DND-41 (cell line): ENCODE results near the gene TRAF2.

Experiments used
- ATAC-seq: fragments of 200-7000 bp; cut with Tn5 transposase; 3 replicates; pipeline ENCODE4 v1.9.1; 2021; ENCODE audit warnings: low read depth; ENCODE audit not compliant: insufficient read depth
- DNase-seq: peaks from one replicate; pipeline ENCODE4 v3.0.0-alpha.2; 2020
- H2AFZ ChIP-seq: 2 replicates; pipeline ENCODE4 v1.6.0; 2012; ENCODE audit warnings: low read depth, low read length
- H3K27ac ChIP-seq: 2 replicates; pipeline ENCODE4 v1.5.1; 2012; ENCODE audit warnings: low read length, inconsistent platforms
- H3K27me3 ChIP-seq: fragments of 200-600 bp; sonication (generic); 2 replicates; pipeline ENCODE4 v1.6.0; 2012; ENCODE audit warnings: low read length, mild to moderate bottlenecking, inconsistent platforms; ENCODE audit not compliant: insufficient read depth, poor library complexity
- H3K36me3 ChIP-seq: 2 replicates; pipeline ENCODE4 v1.5.1; 2012; ENCODE audit warnings: low read length, inconsistent platforms; ENCODE audit not compliant: insufficient read depth
- H3K4me1 ChIP-seq: 2 replicates; pipeline ENCODE4 v1.5.1; 2012; ENCODE audit warnings: mild to moderate bottlenecking, low read length; ENCODE audit not compliant: insufficient read depth
- H3K4me2 ChIP-seq: 2 replicates; pipeline ENCODE4 v1.6.0; 2012; ENCODE audit warnings: mild to moderate bottlenecking, moderate library complexity, low read length, inconsistent platforms; ENCODE audit not compliant: insufficient read depth
- H3K4me3 ChIP-seq, 2 experiments: fragments of 200-600 bp in 1 of 2; shearing (Covaris generic) in 1 of 2; 2 replicates each; pipeline ENCODE4 v1.5.1; 2012 to 2016; ENCODE audit warnings: inconsistent platforms in 2 of 2, low read length in 2 of 2, mild to moderate bottlenecking in 2 of 2, low read depth in 1 of 2, moderate library complexity in 1 of 2
- H3K79me2 ChIP-seq: 2 replicates; pipeline ENCODE4 v1.6.0; 2012; ENCODE audit warnings: low read length, inconsistent platforms; ENCODE audit not compliant: insufficient read depth
- H3K9ac ChIP-seq: 2 replicates; pipeline ENCODE4 v1.6.0; 2012; ENCODE audit warnings: low read depth, mild to moderate bottlenecking, inconsistent platforms, low read length, moderate library complexity
- H3K9me3 ChIP-seq: 2 replicates; pipeline ENCODE4 v1.5.1; 2012; ENCODE audit warnings: low read length, moderate library complexity, mild to moderate bottlenecking, inconsistent platforms; ENCODE audit not compliant: insufficient read depth, severe bottlenecking
- H4K20me1 ChIP-seq: 2 replicates; pipeline ENCODE4 v1.6.0; 2012; ENCODE audit warnings: low read length; ENCODE audit not compliant: insufficient read depth
- EZH2 ChIP-seq: IDR thresholded peaks from 3 replicates; pipeline ENCODE4 v1.6.1; 2012; ENCODE audit warnings: borderline replicate concordance, low read depth, mild to moderate bottlenecking, moderate library complexity, low read length, inconsistent platforms; ENCODE audit not compliant: severe bottlenecking
- TF ChIP-seq, protein P1 (sequence below): IDR thresholded peaks from 2 replicates; pipeline ENCODE4 v1.5.1; 2012; ENCODE audit warnings: borderline replicate concordance, low read length, moderate library complexity, mild to moderate bottlenecking; ENCODE audit not compliant: poor library complexity, severe bottlenecking; ENCODE audit errors: extremely low read depth

The TRAF2 gene

DNA sequence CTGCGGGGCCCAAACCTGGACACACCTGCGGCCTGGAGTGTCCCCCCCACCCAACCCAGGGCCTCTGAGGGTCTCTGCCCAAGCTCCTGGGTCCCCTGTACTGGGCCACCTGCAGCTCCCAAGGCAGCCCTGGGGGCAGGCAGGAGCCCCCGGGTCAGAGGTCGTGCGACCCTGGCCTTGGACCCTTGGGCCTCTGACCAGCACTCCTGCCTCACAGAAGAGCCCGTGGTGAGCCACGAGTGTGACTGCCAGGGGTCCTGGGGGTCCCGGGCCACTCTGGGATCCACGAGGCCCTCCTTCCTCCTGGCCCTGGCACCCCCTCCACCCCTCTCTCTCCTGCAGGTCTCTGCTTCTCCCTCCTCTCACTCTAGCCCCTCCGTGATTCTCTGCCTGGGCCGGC lies 86.0 kb downstream of the TRAF2 start:
- no peak overlapping the region for H3K27ac ChIP-seq
- H3K9ac ChIP-seq: no peak overlapping the region
- DNase-seq (no peak), ATAC-seq (no peak)
- H3K9me3 ChIP-seq: no peaks in the 10 kb centered on the region
- H3K79me2 ChIP-seq: no peaks in the 10 kb centered on the region
- H2AFZ ChIP-seq: no peak overlapping the region
- H3K4me3 ChIP-seq: no peak overlapping the region
- no peaks in the 10 kb centered on the region for H3K27me3 ChIP-seq
- TF ChIP-seq, protein P1, sequence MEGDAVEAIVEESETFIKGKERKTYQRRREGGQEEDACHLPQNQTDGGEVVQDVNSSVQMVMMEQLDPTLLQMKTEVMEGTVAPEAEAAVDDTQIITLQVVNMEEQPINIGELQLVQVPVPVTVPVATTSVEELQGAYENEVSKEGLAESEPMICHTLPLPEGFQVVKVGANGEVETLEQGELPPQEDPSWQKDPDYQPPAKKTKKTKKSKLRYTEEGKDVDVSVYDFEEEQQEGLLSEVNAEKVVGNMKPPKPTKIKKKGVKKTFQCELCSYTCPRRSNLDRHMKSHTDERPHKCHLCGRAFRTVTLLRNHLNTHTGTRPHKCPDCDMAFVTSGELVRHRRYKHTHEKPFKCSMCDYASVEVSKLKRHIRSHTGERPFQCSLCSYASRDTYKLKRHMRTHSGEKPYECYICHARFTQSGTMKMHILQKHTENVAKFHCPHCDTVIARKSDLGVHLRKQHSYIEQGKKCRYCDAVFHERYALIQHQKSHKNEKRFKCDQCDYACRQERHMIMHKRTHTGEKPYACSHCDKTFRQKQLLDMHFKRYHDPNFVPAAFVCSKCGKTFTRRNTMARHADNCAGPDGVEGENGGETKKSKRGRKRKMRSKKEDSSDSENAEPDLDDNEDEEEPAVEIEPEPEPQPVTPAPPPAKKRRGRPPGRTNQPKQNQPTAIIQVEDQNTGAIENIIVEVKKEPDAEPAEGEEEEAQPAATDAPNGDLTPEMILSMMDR: no peak
- TF ChIP-seq EZH2: no peak
- no peaks in the 10 kb centered on the region for H3K36me3 ChIP-seq
- no peaks in the 10 kb centered on the region for H3K4me1 ChIP-seq
- no peaks in the 10 kb centered on the region for H4K20me1 ChIP-seq
- no peak overlapping the region for H3K4me2 ChIP-seq

DNA sequence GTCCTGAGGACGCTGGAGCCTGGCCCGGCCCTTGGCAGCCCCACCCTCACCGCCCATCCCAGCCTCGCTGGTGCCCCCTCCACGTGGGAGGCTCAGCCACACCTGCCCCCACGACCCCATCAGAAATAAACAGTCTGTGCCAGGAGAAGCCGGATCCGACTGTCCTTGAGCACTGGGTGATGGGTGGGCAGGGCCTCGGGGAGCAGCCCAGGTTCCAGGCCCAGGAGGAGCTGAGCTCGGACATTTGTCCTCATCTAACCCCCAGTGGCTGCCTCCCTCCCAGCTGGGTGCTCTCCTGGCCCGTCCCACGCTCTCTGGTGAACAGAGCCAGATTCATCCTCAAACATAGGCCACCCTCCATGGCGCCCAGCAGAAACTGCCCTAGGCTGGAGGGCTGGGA lies 86.4 kb downstream of the TRAF2 start:
- Histone ChIP-seq H3K79me2 (no peaks in the 10 kb centered on the region), H3K4me2 (no peak overlapping the region), H4K20me1 (no peaks in the 10 kb centered on the region), H3K4me1 (no peaks in the 10 kb centered on the region), H3K9ac (no peak overlapping the region), H3K36me3 (no peaks in the 10 kb centered on the region), H3K4me3 (no peak overlapping the region), H3K27ac (no peak overlapping the region), H3K9me3 (no peaks in the 10 kb centered on the region), H2AFZ (no peak overlapping the region), H3K27me3 (no peaks in the 10 kb centered on the region)
- no peak for ATAC-seq
- no peak for DNase-seq
- TF ChIP-seq EZH2: no peak
- TF ChIP-seq, protein P1: no peak

DNA sequence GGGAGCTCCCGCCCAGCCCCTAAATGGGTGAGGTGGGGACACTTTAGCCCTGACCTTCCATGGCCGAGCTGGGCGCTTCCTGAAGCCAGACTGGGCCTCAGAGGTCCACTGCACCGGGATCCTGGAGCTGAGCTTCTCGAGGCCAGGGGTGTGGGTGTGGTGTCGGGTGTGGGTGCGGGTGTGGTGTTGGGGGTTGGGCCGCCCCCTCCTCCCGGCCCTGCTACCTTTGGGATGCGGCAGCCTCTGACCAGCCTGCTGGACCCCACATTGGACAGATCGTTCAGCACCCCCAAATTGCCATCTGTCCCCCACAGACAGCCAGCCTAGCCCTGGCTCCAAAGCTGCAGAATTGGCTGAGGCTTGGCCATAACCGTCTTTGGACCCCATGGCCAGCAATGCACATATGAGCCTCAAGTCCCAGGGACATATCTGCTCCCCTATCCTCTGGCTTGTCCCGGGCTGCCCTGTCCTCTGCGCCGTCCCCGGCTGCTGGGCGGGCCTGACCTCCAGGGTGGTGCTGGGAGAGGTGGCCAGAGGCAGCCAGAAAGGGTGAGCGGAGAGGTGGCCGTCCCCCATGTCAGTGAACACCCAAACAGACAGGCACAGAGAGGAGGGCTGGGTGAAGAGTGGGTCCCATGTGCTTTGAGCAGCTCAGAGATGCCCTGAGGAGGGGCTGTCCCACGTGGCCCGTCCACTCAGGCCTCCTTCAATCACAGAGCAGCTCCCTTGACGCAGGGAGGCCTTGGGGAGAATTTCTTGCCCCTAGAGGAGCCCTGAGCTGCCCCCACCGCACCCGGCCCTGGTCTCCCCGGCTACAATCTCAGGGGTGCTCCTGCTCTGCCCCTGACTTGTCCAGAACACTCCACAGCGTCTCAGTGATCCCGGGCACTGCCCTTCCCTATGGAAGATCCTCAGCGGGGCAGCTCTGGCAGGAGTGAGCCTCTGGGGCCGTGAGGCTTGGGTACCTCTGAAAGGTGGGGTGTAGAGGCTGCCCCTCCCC lies 87.6 kb downstream of the TRAF2 start:
- no peak for DNase-seq
- Histone ChIP-seq H3K36me3 (no peaks in the 10 kb centered on the region), H3K4me3 (no peak overlapping the region), H3K27me3 (no peaks in the 10 kb centered on the region), H3K4me1 (no peaks in the 10 kb centered on the region), H3K9ac (no peak overlapping the region), H4K20me1 (no peaks in the 10 kb centered on the region), H3K9me3 (no peaks in the 10 kb centered on the region), H3K79me2 (no peaks in the 10 kb centered on the region), H3K27ac (no peak overlapping the region), H2AFZ (no peak overlapping the region), H3K4me2 (no peak overlapping the region)
- TF ChIP-seq, protein P1: no peak
- no peak for TF ChIP-seq EZH2
- ATAC-seq: no peak
